Mucosa of gallbladder (tissue), 1 donor: ENCODE results near the gene CLIP1. TPM values are rescaled to one million over a fixed set of nuclear protein-coding genes. Genes with fewer than 3 reads are reported as not detected.

Experiments used
- DNase-seq: peaks from one replicate; pipeline ENCODE4 v3.0.0-alpha.2; 2020; ENCODE audit warnings: low spot score
- total RNA-seq: library from RNA; stranded (reverse); gene quantifications from one replicate; pipeline ENCODE4 v1.2.1, GENCODE V29; 2021
- donor health status: DM: no; HTN: no; CAD: no.

Gene CLIP1
- total RNA-seq, 1 donor from 2014 or later = 71.6 TPM

DNA sequence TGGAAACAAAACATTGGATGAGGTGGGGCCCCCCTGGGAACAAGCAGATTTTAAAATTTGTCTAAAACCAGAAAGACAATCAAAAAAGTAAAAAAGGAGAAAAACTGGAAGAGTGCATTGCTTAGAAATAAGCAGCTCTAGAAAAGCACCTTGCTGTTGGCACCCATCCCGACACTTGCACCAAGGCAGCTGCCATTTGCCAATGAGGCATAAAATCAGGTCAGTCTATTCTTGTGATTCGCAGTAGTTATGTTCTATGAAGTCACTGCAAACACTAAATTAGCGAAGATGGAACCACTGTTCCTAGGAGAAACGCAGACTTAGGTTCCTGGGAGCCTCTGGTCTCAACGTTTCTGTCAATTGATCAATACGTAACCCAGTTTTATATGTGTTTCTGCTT is 172.4 kb downstream of the CLIP1 start:
- no peak for DNase-seq

DNA sequence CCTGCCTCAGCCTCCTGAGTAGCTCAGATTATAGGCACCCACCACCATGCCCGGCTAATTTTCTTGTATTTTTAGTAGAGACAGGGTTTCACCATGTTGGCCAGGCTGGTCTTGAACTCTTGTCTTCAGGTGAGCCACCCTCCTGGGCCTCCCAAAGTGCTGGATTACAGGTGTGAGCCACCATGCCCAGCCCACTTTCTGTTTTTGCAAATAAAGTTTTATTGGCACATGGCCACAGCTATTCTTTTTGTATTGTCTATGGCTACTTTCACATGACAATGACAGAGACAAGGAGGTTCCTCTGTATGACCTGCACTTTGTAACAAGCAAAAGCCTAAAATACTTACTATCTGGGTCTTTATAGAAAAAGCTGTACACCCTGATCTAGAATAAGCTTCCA is 176.9 kb downstream of the CLIP1 start:
- no peak for DNase-seq

DNA sequence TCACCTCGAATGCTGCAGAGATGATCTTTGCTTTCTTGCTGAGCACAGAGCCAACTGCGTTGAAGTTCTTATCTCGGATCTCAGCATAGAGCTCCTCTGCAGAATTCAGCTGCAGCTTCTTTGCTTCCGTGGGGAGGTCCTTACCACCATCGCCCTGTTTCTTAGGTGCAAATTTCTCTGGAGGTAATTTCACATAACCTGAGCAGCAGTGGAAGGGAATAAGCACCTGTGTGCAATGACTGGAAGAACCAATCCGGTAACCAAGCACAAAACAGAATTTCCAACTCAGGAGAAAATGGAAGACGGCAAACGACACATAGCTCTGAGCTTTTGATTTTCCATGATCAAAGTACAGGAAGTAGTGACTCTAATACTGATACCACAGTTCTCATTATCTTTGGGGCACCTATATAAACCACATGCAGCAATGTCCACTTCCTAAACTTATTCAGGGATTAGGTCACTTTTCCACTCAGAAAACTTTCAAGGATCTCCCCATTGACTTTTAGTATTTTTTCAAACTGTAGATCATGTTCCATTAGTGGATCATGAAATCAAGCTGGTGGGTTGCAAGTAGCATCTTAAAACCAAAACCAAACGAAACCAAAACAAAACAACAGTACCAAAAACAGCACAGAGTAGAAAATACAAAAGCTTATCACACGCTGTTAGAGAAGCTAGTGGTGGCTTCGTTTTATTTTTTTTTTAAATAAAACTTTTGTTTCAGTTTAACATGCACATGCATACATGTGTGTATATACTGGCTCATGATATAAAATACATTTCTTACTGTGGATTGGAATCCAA is 177.7 kb downstream of the CLIP1 start:
- no peak for DNase-seq

DNA sequence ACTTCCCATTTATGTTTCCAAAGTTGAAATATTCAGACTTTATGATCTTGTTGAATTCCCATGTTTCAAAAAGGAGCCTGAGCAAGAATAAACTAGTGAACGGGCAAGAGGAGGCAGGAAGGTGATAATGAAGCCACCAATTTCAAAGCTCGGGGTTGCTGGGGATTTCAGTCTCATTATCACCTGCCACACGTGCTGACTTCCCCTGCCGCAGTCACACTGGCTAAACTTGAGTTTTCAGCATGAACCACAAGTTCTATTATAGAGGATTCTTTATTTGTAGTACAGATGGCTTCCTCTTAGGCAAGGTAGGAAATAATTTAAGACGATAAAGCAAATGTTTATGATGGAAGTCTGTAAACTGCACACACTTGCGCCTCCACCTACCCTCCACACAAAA is 178.5 kb downstream of the CLIP1 start:
- DNase-seq = no peak

DNA sequence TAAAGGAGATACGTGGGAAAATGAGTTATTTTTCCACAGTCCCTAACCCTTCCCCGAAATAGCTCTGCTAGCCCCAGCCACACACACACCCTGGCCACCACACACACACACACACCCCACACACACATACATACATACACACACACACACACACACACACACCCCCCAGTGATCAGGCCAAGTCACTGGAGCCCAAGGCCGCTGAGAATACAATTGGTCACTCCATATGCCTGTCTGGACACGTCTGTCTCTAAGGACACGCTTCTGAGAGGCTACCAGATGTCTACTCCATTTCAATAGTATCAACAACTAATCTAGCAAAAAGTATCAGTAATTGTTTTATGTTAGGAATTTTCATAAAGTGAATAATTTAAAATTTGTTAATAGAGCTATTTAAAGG is 183.6 kb downstream of the CLIP1 start:
- no peak for DNase-seq

DNA sequence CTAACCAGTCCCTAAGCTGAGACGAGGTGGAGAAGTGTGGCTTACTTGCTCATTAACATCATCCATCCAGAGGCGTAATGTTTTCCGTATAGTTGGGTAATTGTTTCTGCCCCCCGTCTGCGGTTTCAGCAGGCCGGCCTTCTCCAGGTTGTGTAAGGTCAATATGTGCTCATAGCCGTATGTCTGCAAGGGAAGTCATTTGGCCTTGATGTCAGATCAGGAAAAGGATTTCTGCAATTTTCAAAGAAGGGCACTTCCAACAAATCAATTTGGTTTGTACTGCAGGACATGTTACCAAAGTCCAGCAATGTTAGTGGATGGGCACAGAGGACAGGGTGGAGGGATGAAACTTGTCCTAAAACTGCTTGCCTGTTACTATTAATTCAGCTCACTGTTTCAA is 186.7 kb downstream of the CLIP1 start:
- DNase-seq = no peak

DNA sequence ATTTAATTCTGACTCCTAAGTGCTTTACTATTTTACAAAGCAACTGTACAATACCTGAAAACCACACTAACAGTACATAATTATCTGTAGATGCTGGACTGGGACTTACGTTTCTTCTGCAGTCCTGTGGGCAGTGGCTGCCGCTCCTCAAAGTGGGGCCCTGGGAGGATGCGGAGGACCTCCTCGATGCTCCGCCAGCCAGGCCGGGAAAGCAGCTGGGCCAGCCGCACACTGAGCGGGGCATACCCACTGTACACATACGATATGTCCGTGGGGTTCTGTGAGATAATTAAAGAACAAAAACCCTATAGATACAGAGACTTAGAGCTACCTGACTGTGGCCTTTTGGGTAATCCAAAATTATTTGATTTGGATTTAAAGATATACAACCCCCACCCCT is 189.8 kb downstream of the CLIP1 start:
- DNase-seq = no peak

DNA sequence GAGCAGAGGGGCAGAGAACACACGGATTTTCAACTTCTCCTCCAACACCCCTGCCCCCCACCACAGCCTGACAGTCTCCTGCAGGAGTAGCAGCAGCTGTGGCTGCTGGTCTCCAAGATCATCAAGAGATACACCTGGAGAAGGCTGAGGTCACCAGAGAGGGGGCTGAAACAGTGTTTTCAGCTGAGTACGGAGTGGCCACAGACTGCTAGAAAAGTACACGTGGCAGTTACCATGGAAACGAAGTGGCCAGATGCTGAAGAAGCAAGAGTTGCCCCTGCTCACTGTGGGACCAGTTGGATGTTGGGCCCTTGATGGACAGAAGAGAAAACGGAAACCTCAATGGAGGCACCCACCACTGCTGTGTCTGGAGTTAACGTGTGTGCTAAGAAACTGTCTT is 191.7 kb downstream of the CLIP1 start:
- DNase-seq = no peak

DNA sequence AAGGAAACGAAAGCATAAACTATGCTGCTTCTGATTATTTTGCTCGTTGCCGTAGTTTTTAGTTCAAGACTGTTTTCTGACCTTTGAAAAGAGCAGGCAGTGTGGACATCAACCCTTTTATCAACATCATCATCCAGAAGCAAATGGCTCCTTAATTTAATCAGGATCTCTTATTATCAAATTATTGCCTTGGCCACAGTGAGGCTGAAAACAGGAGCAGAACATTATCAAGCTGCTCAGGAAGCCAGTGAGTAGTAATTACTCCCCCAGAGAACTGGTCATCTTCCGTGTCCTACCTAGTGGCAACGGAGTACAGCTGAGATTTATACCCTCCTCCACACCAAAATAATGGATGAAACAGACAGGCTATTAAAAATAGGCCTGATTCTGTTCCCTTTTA is 194.4 kb downstream of the CLIP1 start:
- DNase-seq = no peak

DNA sequence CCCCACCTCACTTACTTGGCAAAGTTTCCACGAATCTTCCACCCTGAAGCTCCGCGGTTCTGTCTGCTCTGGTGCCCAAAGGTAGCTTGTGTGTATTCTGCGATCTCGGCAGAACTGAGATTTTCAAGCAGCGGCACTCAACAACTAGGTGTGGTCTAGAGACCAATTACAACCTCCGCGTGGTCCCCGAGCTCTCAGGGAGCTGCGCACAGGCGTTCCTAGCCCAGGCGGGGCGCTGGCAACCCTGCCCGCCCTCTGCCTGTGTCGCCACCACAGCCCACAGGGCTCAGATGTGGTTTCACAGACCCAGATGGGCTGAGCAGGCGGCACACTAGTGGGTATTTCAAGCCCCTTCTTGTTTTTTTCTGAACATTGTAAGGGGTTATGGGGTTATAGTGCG is 195.1 kb downstream of the CLIP1 start:
- no peak for DNase-seq

DNA sequence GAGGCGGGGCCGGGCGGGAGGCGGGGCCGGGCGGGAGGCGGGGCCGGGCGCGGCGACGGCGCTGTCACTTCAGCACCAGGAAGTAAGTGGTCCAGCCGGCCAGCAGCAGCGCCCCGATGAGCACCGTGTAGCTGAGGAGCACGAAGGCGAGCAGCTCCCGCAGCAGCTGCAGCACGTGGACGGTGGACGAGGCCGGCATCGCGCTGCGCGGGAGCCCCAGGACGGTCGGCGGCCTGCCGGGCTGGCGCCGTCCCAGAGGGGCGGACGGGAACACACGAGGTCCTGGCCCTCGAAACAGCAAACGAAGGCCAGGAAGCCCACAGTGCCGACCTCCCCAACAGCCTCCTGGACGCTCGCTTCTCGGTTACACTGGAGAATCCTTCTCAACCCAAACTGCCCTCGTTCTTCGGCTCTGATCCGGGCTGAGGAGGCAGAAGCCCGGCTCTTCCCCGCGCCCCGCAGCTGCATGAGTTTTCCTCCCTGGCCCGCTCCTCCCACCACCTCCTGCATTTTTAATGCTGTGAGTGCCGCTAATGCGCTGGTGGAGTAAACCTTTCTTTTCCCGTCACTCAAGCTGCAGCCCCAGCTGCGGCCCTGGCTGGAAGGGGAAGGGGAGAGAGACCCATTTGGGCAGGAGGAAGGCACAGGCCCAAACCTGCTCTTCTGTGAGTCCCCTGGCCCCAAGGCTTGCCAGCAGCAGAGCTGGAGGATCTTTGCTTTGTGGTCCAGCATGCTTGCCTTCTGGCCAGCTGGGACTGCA is 195.9 kb downstream of the CLIP1 start:
- DNase-seq = no peak

DNA sequence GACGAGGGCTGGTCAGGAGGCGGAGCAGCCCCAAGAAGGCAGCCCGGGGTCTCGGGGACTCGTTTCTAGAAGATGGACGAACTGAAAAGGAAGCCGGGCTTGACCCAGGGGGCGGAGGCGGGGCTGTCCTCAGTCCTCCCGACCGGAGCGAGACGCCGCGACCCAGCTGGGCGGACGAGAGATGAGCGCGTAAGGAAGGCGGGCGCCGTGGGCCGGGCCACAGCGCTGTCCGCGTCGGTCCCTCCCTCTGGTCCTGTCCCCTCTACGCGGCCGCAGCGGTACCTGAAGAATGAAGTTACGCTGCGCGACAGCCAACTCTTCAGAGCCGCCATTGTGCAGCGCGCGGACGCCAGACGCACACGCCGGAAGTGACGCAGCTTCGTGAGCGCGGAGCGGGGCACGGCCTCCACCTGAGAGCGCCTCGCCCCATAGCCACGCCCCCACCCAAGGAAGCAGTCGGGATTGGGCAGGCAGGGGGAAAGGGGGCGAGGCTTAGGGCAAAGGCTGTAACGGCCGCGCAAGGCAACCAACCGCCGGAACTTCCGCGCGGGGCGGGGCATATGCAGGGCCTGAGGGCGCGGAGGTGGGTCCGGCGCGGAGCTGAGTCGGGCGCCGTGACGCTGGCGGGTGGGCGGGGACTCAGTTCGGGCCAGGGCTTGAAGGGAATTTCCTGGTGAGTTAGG is 196.6 kb downstream of the CLIP1 start, which contains the start of gene DIABLO:
DIABLO (minus strand) TSS at position 370 of the 683 bp plus-strand sequence; CDS start at position 332, 38 bp downstream.
- peak; percentile 100 for DNase-seq

Other genes with a start within 250 kb of the CLIP1 start
- not detected for gene IL31, start 248.4 kb downstream of the CLIP1 start, total RNA-seq
- 3.5 TPM for gene LRRC43, start 239.5 kb downstream of the CLIP1 start, total RNA-seq
- 0.23 TPM for gene B3GNT4, start 219.0 kb downstream of the CLIP1 start, total RNA-seq
- gene DIABLO, start 196.6 kb downstream of the CLIP1 start, total RNA-seq = 48.1 TPM
- 18.7 TPM for gene VPS33A, start 156.2 kb downstream of the CLIP1 start, total RNA-seq
- 19.0 TPM for gene ZCCHC8, start 78.3 kb upstream of the CLIP1 start, total RNA-seq
- 53.1 TPM for gene RSRC2, start 104.3 kb upstream of the CLIP1 start, total RNA-seq
- 7.2 TPM for gene KNTC1, start 104.6 kb upstream of the CLIP1 start, total RNA-seq